ENCODE results near the gene ATIC. TPM values are rescaled to one million over a fixed set of nuclear protein-coding genes. Genes with fewer than 3 reads are reported as not detected.

ATIC gene
- total RNA-seq (100 to 1,000 TPM in 1 of 5 experiments, 10 to 100 TPM in 4; 62.1 to 170 (median 83.2) TPM), polyA plus RNA-seq (100 to 1,000 TPM; 170 to 205 TPM), total RNA-seq (21.5 reads per million, percentile 52 among the genes with 10 or more reads in this experiment)

- no peaks in the 10 kb centered on the region for H3K9me3 ChIP-seq (ENCODE audit: control insufficient read depth in 2 of 3, low read length in 3 of 3)
- ChIA-PET POLR2A (interaction anchor here (0.6 to 1.6 kb wide), 6 partner anchors 8 to 1422 kb away, joined by 3 to 6 read pairs (median 4); no protein-coding TSS in a partner anchor), CTCF (no interaction called here)
- Mint-ChIP-seq H3K36me3 (peaks cover 5 to 29% (median 28%) of the 10 kb centered on the region in 5 donors), H3K4me3 (peak within 1 kb of the TSS; percentile 86 to 95 (median 93)), H3K4me1 (peaks cover 11 to 42% (median 37%) of the 10 kb centered on the region in 7 donors), H3K27me3 (peaks cover 0 to 2% (median 0%) of the 10 kb centered on the region in 5 donors), H3K9me3 (no peaks in the 10 kb centered on the region), H3K27ac (peak within 1 kb of the TSS; percentile 84 to 97 (median 92))
- no peaks in the 10 kb centered on the region for H3K27me3 ChIP-seq (ENCODE audit: control insufficient read depth in 2 of 2, insufficient read depth in 2 of 2, low read length in 2 of 2)
- peaks cover 0 to under 1% (median 0%) of the 10 kb centered on the region in 3 experiments for H3K36me3 ChIP-seq (ENCODE audit: control insufficient read depth in 2 of 3, insufficient read depth in 3 of 3, low read length in 3 of 3)
- peak within 1 kb of the TSS; percentile 74 for H3K27ac ChIP-seq (ENCODE audit: low read depth, low read length)
- ATAC-seq = peak; percentile 98
- DNase-seq = peak; percentile 67 to 92 (median 83)
- peaks cover 13 to 16% of the 10 kb centered on the region in 2 donors for H3K4me1 ChIP-seq (ENCODE audit: control insufficient read depth in 2 of 2, insufficient read depth in 2 of 2, low read length in 2 of 2)
- peak within 1 kb of the TSS; percentile 98 for H3K4me3 ChIP-seq (ENCODE audit: low read length)
- intact Hi-C loops (cut with micrococcal nuclease) = loop anchor here (1.0 to 5.0 kb wide), 9 partner anchors 42 to 1185 kb away; partner anchors contain the start of genes BARD1 (in 2 of the 2), MREG (in 2 of the 2), SMARCAL1 (in 2 of the 2) and FN1 (in 1 of the 2)
These were observed at the start of gene ATIC for GRCh38 chr2:215311625-215312396. Gene ATIC (plus strand): TSS chr2:215312059. CDS start chr2:215312143, 84 bp downstream.

- Histone ChIP-seq H3K36me3 (ENCODE audit: control insufficient read depth in 2 of 3, insufficient read depth in 3 of 3, low read length in 3 of 3) (no peaks in the 10 kb centered on the region), H3K4me3 (ENCODE audit: low read length) (no peak overlapping the region), H3K27me3 (ENCODE audit: control insufficient read depth in 2 of 2, insufficient read depth in 2 of 2, low read length in 2 of 2) (no peaks in the 10 kb centered on the region), H3K4me1 (ENCODE audit: control insufficient read depth in 2 of 2, insufficient read depth in 2 of 2, low read length in 2 of 2) (no peaks in the 10 kb centered on the region), H3K27ac (ENCODE audit: low read depth, low read length) (no peak overlapping the region), H3K9me3 (ENCODE audit: control insufficient read depth in 2 of 3, low read length in 3 of 3) (no peaks in the 10 kb centered on the region)
- ATAC-seq (no peak), DNase-seq (no peak)
- no peak overlapping the region for H3K4me3 Mint-ChIP-seq
- H3K27me3 Mint-ChIP-seq = peaks cover 0 to 4% (median 0%) of the 10 kb centered on the region in 5 donors
- H3K9me3 Mint-ChIP-seq = no peaks in the 10 kb centered on the region
- intact Hi-C loops (cut with micrococcal nuclease) = no loop called here
- ChIA-PET POLR2A (no interaction called here), CTCF (interaction anchor here (0.5 kb wide), 1 partner anchor 423 kb away, joined by 3 read pairs; no protein-coding TSS in a partner anchor)
- no peaks in the 10 kb centered on the region for H3K36me3 Mint-ChIP-seq
- no peak overlapping the region for H3K27ac Mint-ChIP-seq
- H3K4me1 Mint-ChIP-seq = no peaks in the 10 kb centered on the region
These were observed 49.6 kb upstream of the ATIC start for GRCh38 chr2:215262303-215262702.

- Mint-ChIP-seq H3K27me3 (peaks cover 0 to 8% (median 2%) of the 10 kb centered on the region in 5 donors), H3K9me3 (no peaks in the 10 kb centered on the region), H3K4me1 (no peaks in the 10 kb centered on the region), H3K27ac (no peak overlapping the region), H3K4me3 (no peak overlapping the region), H3K36me3 (no peaks in the 10 kb centered on the region)
- ATAC-seq (no peak), DNase-seq (no peak)
- POLR2A ChIA-PET = no interaction called here
- no peaks in the 10 kb centered on the region for H3K27me3 ChIP-seq (ENCODE audit: control insufficient read depth in 2 of 2, insufficient read depth in 2 of 2, low read length in 2 of 2)
- H3K4me1 ChIP-seq (ENCODE audit: control insufficient read depth in 2 of 2, insufficient read depth in 2 of 2, low read length in 2 of 2) = no peaks in the 10 kb centered on the region
- CTCF ChIA-PET = interaction anchor here (0.5 kb wide), 1 partner anchor 424 kb away, joined by 3 read pairs; no protein-coding TSS in a partner anchor
- H3K27ac ChIP-seq (ENCODE audit: low read depth, low read length) = no peak overlapping the region
- H3K4me3 ChIP-seq (ENCODE audit: low read length) = no peak overlapping the region
- no peaks in the 10 kb centered on the region for H3K9me3 ChIP-seq (ENCODE audit: control insufficient read depth in 2 of 3, low read length in 3 of 3)
- H3K36me3 ChIP-seq (ENCODE audit: control insufficient read depth in 2 of 3, insufficient read depth in 3 of 3, low read length in 3 of 3) = no peaks in the 10 kb centered on the region
- intact Hi-C loops (cut with micrococcal nuclease) = no loop called here
These were observed 49.0 kb upstream of the ATIC start for GRCh38 chr2:215262741-215263362.

GRCh38 chr2:215264374-215264773 lies 47.5 kb upstream of the ATIC start:
- POLR2A ChIA-PET = no interaction called here
- H3K27ac Mint-ChIP-seq = no peak overlapping the region
- Histone ChIP-seq H3K36me3 (ENCODE audit: control insufficient read depth in 2 of 3, insufficient read depth in 3 of 3, low read length in 3 of 3) (no peaks in the 10 kb centered on the region), H3K27me3 (ENCODE audit: control insufficient read depth in 2 of 2, insufficient read depth in 2 of 2, low read length in 2 of 2) (no peaks in the 10 kb centered on the region), H3K9me3 (ENCODE audit: control insufficient read depth in 2 of 3, low read length in 3 of 3) (no peaks in the 10 kb centered on the region), H3K4me1 (ENCODE audit: control insufficient read depth in 2 of 2, insufficient read depth in 2 of 2, low read length in 2 of 2) (no peaks in the 10 kb centered on the region), H3K4me3 (ENCODE audit: low read length) (no peak overlapping the region), H3K27ac (ENCODE audit: low read depth, low read length) (no peak overlapping the region)
- no peak overlapping the region for H3K4me3 Mint-ChIP-seq
- H3K9me3 Mint-ChIP-seq = no peaks in the 10 kb centered on the region
- no peaks in the 10 kb centered on the region for H3K36me3 Mint-ChIP-seq
- CTCF ChIA-PET = no interaction called here
- peaks cover 0 to 10% (median 3%) of the 10 kb centered on the region in 5 donors for H3K27me3 Mint-ChIP-seq
- no peak for ATAC-seq
- H3K4me1 Mint-ChIP-seq = no peaks in the 10 kb centered on the region
- no peak for DNase-seq
- intact Hi-C loops (cut with micrococcal nuclease) = no loop called here

GRCh38 chr2:215269397-215270117 lies 42.3 kb upstream of the ATIC start:
- H3K27me3 ChIP-seq (ENCODE audit: control insufficient read depth in 2 of 2, insufficient read depth in 2 of 2, low read length in 2 of 2) = no peaks in the 10 kb centered on the region
- no peak overlapping the region for H3K4me3 Mint-ChIP-seq
- H3K9me3 Mint-ChIP-seq = no peaks in the 10 kb centered on the region
- ChIA-PET CTCF (interaction anchor here (0.6 to 0.8 kb wide), 11 partner anchors 67 to 1354 kb away, joined by 3 to 8 read pairs (median 4); no protein-coding TSS in a partner anchor), POLR2A (interaction anchor here (0.6 kb wide), 1 partner anchor 38 kb away, joined by 3 read pairs; no protein-coding TSS in a partner anchor)
- no peaks in the 10 kb centered on the region for H3K9me3 ChIP-seq (ENCODE audit: control insufficient read depth in 2 of 3, low read length in 3 of 3)
- no peaks in the 10 kb centered on the region for H3K36me3 ChIP-seq (ENCODE audit: control insufficient read depth in 2 of 3, insufficient read depth in 3 of 3, low read length in 3 of 3)
- no peaks in the 10 kb centered on the region for H3K36me3 Mint-ChIP-seq
- peaks cover 0 to 4% (median 0%) of the 10 kb centered on the region in 7 donors for H3K4me1 Mint-ChIP-seq
- H3K27me3 Mint-ChIP-seq = peaks cover 0 to 6% (median 3%) of the 10 kb centered on the region in 5 donors
- H3K4me1 ChIP-seq (ENCODE audit: control insufficient read depth in 2 of 2, insufficient read depth in 2 of 2, low read length in 2 of 2) = no peaks in the 10 kb centered on the region
- H3K4me3 ChIP-seq (ENCODE audit: low read length) = no peak overlapping the region
- no peak overlapping the region for H3K27ac ChIP-seq (ENCODE audit: low read depth, low read length)
- H3K27ac Mint-ChIP-seq = no peak overlapping the region
- intact Hi-C loops (cut with micrococcal nuclease) = loop anchor here (1.0 to 2.0 kb wide), 4 partner anchors 43 to 1463 kb away; partner anchors contain the start of gene ATIC (in 1 of the 2)
- DNase-seq (peak in 8 of 9 donors; percentile 21 to 59 (median 38)), ATAC-seq (peak; percentile 81)

GRCh38 chr2:215270118-215270451 lies 41.8 kb upstream of the ATIC start:
- no peaks in the 10 kb centered on the region for H3K27me3 ChIP-seq (ENCODE audit: control insufficient read depth in 2 of 2, insufficient read depth in 2 of 2, low read length in 2 of 2)
- ChIA-PET CTCF (interaction anchor here (0.6 to 0.8 kb wide), 12 partner anchors 68 to 1354 kb away, joined by 3 to 8 read pairs (median 4); no protein-coding TSS in a partner anchor), POLR2A (interaction anchor here (0.6 kb wide), 1 partner anchor 38 kb away, joined by 3 read pairs; no protein-coding TSS in a partner anchor)
- intact Hi-C loops (cut with micrococcal nuclease) = loop anchor here (1.0 to 2.0 kb wide), 4 partner anchors 42 to 1463 kb away; partner anchors contain the start of gene ATIC (in 1 of the 2)
- Mint-ChIP-seq H3K27ac (no peak overlapping the region), H3K4me1 (peaks cover 0 to 4% (median 0%) of the 10 kb centered on the region in 7 donors), H3K27me3 (peaks cover 0 to 6% (median 3%) of the 10 kb centered on the region in 5 donors), H3K36me3 (no peaks in the 10 kb centered on the region), H3K4me3 (no peak overlapping the region), H3K9me3 (no peaks in the 10 kb centered on the region)
- no peak overlapping the region for H3K4me3 ChIP-seq (ENCODE audit: low read length)
- H3K4me1 ChIP-seq (ENCODE audit: control insufficient read depth in 2 of 2, insufficient read depth in 2 of 2, low read length in 2 of 2) = no peaks in the 10 kb centered on the region
- DNase-seq (no peak), ATAC-seq (no peak)
- no peak overlapping the region for H3K27ac ChIP-seq (ENCODE audit: low read depth, low read length)
- H3K36me3 ChIP-seq (ENCODE audit: control insufficient read depth in 2 of 3, insufficient read depth in 3 of 3, low read length in 3 of 3) = no peaks in the 10 kb centered on the region
- no peaks in the 10 kb centered on the region for H3K9me3 ChIP-seq (ENCODE audit: control insufficient read depth in 2 of 3, low read length in 3 of 3)

Data from naive thymus-derived CD4-positive, alpha-beta T cell (primary cell).